HG03064 (cell line): ENCODE measurements around the gene STRA6.

ENCODE experiments used
- ATAC-seq: cut with Tn5 transposase; IDR thresholded peaks from one replicate; pipeline ENCODE4 v1.9.1; 2021; ENCODE audit warnings: low read depth; ENCODE audit not compliant: unreplicated experiment

Gene STRA6

DNA sequence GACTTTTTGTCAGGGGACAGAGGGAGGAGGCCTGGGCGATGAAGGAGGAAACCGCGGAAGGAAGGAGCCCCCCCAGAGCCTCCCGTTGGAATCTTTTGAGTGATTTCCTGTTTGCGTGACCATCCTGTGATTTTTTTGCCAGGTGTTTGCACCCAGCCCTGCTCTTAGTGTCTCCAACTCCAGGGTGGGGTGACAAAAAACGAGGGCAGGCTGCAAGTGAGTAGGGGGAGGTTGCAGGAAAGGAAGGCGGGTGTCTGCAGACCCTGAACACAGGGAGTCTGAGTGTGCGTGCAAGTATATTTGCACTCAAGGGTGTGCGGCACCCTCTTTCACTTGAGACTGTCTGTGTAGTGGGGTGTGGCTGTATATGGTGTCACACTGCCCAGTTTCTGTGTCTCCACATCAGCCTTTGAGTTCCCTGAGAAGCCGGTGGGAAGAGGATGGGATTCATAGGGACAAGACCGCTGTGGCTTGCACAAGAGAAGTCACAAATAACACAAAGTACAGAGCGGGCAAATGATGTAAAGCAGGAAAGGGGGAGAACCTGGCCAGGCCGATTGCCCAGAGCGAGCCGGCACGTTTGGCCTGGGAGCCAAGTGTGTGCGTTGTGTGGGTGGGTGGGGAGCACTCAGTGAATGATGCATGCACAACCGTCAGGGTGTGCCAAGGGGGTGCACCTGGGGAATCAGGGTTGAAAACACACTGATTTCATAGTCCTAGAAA is 65.6 kb downstream of the STRA6 start:
- no peak for ATAC-seq

GRCh38 chr15:74136540-74136813 is 66.1 kb downstream of the STRA6 start:
- ATAC-seq = no peak

GRCh38 chr15:74135041-74135565 is 67.5 kb downstream of the STRA6 start:
- no peak for ATAC-seq

DNA sequence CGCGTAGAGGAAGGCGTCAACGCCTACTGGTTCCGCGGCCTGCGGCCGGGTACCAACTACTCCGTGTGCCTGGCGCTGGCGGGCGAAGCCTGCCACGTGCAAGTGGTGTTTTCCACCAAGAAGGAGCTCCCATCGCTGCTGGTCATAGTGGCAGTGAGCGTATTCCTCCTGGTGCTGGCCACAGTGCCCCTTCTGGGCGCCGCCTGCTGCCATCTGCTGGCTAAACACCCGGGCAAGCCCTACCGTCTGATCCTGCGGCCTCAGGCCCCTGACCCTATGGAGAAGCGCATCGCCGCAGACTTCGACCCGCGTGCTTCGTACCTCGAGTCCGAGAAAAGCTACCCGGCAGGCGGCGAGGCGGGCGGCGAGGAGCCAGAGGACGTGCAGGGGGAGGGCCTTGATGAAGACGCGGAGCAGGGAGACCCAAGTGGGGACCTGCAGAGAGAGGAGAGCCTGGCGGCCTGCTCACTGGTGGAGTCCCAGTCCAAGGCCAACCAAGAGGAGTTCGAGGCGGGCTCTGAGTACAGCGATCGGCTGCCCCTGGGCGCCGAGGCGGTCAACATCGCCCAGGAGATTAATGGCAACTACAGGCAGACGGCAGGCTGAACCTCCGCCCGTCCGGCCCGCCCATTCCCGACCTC is 68.1 kb downstream of the STRA6 start:
- ATAC-seq = no peak

DNA sequence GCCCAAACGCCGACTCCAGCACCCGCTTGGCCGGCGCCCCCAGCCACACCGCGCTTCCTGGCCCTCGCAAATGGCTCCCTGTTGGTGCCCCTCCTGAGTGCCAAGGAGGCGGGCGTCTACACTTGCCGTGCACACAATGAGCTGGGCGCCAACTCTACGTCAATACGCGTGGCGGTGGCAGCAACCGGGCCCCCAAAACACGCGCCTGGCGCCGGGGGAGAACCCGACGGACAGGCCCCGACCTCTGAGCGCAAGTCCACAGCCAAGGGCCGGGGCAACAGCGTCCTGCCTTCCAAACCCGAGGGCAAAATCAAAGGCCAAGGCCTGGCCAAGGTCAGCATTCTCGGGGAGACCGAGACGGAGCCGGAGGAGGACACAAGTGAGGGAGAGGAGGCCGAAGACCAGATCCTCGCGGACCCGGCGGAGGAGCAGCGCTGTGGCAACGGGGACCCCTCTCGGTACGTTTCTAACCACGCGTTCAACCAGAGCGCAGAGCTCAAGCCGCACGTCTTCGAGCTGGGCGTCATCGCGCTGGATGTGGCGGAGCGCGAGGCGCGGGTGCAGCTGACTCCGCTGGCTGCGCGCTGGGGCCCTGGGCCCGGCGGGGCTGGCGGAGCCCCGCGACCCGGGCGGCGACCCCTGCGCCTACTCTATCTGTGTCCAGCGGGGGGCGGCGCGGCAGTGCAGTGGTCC is 68.7 kb downstream of the STRA6 start:
- ATAC-seq = no peak

GRCh38 chr15:74132681-74133651 is 69.6 kb downstream of the STRA6 start:
- ATAC-seq = no peak

DNA sequence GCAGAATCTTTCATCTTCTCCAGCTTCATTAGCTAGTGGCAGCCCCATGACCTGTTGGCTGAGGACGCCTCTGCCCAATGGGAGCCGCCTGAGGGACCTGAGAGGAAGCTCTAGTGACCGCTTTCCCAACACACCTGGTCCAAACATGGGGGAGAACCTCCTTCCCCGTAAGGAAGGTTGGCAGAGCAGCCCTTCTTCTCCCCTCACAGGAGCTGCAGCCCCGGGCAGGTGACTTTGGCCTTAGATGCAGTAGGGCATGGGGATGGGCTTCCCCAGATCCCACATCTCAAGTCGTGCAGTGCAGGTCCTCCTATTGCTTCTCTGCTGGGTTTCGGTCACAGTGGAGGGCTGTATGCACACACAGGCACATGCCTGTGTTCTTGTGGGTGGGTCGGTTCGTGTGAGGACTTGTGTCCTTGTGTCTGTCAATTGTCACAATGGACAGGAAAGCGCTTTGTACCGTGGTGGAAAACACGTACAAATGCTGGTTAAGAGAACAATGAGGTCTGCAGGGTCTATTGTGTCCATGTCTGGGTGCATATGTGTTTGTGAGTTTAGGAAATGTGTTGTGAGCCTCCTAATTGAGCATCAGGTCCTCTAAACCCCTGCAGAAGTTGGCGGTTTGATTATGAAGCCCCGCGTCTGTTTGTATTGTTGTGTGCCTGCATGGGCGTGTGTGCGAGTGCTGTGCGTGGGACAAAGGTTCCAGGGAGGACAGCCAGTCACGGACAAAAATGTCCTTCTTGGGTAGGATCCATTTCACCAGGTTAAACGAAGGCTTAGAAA is 70.8 kb downstream of the STRA6 start:
- no peak for ATAC-seq

- ATAC-seq = no peak
These were observed 71.5 kb downstream of the STRA6 start for GRCh38 chr15:74130849-74131627.

- no peak for ATAC-seq
These were observed 72.3 kb downstream of the STRA6 start, which contains the start of gene ISLR2 for GRCh38 chr15:74130155-74130848. Gene ISLR2 (plus strand): TSS chr15:74130586. CDS start chr15:74132755, 2,169 bp downstream.

DNA sequence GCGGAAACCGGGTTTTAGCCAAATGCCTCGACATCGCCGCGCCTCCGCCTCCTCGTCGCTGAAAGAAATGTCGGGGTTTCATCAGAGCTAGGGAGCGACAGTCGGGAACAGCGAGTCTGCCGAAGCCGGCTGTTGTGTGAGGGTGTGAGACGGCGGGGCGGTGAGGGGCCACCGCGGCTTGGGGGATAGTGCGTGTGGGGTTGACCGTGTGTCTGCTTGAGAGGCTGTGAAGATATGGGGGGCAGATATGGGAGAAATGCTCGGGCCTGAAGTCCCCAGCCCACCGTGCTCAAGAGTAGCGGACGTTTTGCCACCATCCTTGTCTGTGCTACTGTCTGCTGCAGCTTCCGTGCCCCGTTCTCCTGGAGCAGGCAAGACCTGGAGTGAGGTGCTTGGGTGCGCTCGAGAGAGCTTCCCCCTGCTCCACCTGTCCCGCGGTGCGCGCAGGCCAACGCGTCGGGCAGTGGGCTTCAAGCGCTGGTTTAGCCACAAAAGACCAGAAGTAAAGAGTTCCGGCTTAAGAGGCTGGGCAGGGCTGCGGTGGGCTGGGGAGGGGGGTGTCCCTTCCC is 72.9 kb downstream of the STRA6 start:
- no peak for ATAC-seq
